Raji (cell line): ENCODE results near the gene ERC2.

Experiments
- POLR2A ChIP-seq: IDR thresholded peaks from 2 replicates; pipeline ENCODE4 v1.6.1; 2011; ENCODE audit warnings: low read depth, low read length, control low read depth; ENCODE audit not compliant: insufficient read depth

ERC2 gene

GRCh38 chr3:55598224-55598623, 870.0 kb downstream of the ERC2 start:
- TF ChIP-seq POLR2A = no peak

GRCh38 chr3:55597641-55598040, 870.6 kb downstream of the ERC2 start:
- TF ChIP-seq POLR2A = no peak

- TF ChIP-seq POLR2A = no peak
Measured at GRCh38 chr3:55596212-55596611, 872.1 kb downstream of the ERC2 start.

GRCh38 chr3:55595420-55595819, 872.8 kb downstream of the ERC2 start:
- no peak for TF ChIP-seq POLR2A

- no peak for TF ChIP-seq POLR2A
Measured at GRCh38 chr3:55592572-55592971, 875.7 kb downstream of the ERC2 start.

GRCh38 chr3:55591888-55592287, 876.4 kb downstream of the ERC2 start:
- TF ChIP-seq POLR2A = no peak

GRCh38 chr3:55588146-55588765, 880.0 kb downstream of the ERC2 start:
- TF ChIP-seq POLR2A = no peak

- TF ChIP-seq POLR2A = no peak
Measured at GRCh38 chr3:55585856-55586255, 882.4 kb downstream of the ERC2 start.

- TF ChIP-seq POLR2A = no peak
Measured at GRCh38 chr3:55584716-55585368, 883.4 kb downstream of the ERC2 start.

- TF ChIP-seq POLR2A = no peak
Measured at GRCh38 chr3:55584030-55584429, 884.2 kb downstream of the ERC2 start.

- TF ChIP-seq POLR2A = no peak
Measured at GRCh38 chr3:55583475-55583874, 884.8 kb downstream of the ERC2 start.

- TF ChIP-seq POLR2A = no peak
Measured at GRCh38 chr3:55579496-55579895, 888.8 kb downstream of the ERC2 start.

GRCh38 chr3:55576621-55577388, 891.5 kb downstream of the ERC2 start:
- TF ChIP-seq POLR2A = no peak

GRCh38 chr3:55574671-55575070, 893.6 kb downstream of the ERC2 start:
- TF ChIP-seq POLR2A = no peak

- no peak for TF ChIP-seq POLR2A
Measured at GRCh38 chr3:55572816-55573215, 895.5 kb downstream of the ERC2 start.

- no peak for TF ChIP-seq POLR2A
Measured at GRCh38 chr3:55571913-55572312, 896.4 kb downstream of the ERC2 start.
